ENCODE data around the gene ABCB8.

The ABCB8 gene

GRCh38 chr7:151076863-151077704 lies 48.8 kb downstream of the ABCB8 start:
- DNase-seq, result no peak

DNA sequence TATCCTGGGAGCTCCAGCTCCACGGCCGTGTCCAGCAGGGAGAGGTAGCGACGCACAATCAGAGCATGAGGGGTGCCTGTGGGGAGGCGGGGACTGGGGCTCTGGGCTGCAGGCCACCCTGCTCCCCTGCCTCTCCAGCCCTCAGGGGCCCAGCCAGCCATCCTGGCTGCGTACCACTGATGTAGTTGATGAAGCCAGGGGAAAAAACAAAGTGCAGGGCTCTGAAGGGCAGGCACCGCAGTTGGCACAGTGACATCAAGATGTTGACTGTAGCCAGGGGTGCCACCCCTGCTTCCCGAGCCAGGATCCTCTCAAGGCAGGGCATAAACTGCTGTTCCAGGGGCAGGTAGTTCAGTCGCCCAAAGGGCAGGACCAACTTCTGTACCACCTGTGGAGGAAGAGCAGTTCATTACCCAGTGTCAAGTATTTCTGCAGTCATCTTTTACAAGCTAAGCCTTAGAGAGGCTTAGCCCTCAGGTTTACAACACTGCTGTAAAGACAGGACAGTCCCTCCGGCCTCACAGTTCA lies 49.5 kb downstream of the ABCB8 start:
- DNase-seq, result no peak

DNA sequence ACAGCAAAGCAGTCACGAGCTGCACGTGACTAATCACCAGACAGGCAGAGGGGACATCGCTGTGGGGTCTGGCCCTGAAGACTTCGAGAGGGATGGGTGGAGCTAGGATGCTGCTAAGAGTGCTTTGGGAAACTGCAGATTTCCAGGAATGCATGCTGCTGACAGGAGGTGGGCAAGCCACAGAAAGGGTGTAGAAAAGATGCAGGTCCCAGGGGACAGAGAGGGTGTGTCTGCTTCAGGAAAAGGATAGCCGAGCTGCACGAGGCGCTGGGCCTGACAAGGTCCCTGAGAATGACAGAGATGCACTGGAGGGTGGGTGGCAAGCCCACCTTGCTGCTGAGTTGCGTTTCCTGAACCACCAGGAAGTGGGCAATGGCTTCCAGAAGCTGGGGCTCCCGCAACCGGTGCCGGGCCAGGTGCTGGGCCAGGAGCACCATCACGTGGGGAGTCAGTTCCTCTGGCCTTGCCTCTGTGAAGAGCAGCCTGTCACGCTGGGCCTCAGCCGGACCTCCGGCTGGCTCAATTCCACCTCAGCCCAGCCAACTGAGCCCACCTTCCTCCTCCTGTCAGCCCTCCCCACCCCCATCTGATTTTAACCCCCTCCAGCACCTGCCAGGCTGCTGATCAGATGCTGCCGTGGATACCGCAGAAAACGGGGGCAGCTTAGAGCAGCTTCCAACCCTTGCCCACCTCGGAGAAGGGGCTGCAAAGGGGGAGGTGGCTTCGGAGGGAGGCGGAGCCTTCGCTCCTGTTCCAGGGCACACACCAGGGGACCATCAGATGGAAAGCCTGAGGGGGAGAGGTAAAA lies 50.2 kb downstream of the ABCB8 start:
- DNase-seq, result no peak

- DNase-seq, result no peak
Measured at GRCh38 chr7:151079199-151079910, 51.1 kb downstream of the ABCB8 start.

- no peak for DNase-seq
Measured at GRCh38 chr7:151080067-151080521, 51.8 kb downstream of the ABCB8 start.

DNA sequence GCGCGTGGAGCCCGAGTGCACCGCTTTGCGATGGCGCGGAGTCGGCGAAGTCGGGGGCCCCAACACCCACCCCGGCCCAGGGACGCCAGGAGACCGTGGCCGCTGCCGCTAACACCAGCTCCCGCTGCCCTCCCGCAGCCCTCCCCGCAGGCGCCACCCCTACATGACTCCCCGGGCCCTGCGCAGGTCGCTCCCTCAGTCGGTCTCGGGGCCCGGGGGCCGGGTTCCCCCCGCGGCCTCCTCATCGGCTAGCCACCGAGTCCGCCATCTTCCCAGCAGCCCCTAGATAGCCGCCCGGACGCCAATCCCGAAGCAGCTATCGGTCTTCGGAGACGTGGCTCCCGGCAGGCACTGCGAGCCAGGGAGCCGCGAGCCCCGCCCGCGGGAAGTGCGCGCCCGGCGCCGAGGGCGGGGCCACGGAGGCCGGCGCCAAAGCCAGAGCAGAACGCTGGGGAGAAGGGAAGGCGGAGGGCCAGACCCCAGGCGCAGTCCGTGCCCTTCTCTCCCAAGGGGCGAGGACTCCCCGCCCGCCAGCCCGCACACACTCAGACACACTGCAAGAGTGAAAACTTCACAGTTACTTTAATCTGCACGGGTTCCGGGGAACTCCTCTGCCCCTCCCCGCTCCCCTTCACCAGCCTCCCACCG lies 52.4 kb downstream of the ABCB8 start, which contains the start of gene FASTK:
FASTK (minus strand) TSS at position 288 of the 648 bp plus-strand sequence; CDS start at position 245, 43 bp downstream.
- DNase-seq, result no peak

DNA sequence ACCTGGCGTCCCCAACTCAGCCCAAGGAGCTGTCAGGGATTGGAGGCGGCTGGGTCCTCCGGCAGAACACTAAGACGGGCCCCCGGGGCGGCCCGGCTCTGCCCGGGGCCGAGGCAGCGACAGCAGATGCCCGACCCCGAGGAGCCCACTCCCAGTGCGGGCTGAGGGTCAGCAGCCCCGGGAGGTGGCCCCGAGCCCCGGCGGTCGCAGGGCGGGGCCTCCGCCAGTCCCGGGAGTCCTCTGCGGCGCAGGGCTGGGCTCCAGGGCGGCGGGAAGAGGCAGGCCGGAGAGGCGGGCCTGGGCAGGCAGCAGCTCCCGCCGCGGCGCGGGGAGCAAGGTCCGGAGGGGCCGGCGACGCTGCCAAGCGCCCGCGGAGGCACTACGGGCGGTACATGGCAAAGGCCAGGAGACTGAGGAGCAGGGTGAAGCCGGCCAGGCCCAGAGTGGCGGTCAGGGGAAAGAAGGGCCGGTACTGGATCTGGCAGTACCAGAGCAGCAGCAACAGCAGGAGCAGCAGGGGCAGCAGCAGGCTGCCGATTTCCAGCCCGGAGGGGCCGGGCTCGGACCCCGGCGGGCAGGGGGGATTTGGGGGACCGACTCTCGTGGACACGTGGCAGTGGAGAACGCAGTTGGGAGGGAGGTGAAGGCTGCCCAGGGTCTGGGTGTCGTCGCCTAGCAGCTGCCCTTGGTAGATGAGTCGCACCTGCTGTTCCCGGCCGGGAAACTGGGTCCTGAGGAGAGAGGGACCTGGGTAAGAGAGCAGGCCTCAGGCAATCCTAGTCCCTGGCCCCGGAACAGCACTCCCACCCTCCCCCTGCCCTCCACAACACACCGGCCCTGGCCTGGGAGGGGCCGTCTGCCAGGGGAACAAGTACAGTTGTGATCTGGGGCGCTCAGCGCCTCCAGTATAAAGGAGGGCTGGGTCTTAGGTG lies 53.2 kb downstream of the ABCB8 start:
- no peak for DNase-seq

- DNase-seq, result no peak
Measured at GRCh38 chr7:151082141-151083070, 54.2 kb downstream of the ABCB8 start.

DNA sequence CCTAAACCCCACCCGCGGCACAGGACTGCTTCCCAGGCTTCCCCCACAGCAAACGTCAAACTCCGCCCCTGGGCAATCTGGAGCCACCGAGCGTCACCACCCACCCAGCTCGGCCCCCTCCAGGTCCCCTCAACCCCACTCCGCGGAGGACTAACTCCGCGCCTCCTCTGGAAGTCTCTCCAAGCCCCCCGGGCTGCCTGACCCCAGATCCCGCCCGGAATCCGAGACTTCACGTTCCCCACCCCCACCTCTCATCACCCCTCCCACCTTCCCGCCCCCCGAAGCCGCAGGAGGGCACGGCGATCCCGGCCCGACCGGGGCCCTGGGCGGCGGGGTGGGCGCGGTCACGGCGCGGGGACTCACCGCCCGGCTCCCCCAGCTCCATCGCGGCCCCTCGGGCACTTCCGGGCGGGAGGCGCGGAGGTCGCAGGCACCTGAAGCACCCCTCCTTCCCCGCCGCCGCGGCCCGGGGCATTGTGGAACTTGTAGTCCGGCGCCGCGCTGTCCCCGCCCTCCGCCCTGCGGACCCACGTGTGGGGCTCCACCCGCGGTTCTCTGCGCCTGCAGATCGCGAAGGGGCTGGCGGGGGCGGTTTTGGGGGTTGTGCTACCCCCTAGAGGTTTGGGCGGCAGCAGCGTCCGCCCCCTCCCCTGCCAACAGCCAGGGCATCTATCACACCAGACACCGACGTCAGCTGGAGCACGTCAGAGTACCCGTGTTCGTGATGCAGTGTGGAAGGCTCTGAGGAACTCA lies 55.0 kb downstream of the ABCB8 start, which contains the start of gene TMUB1:
TMUB1 (minus strand) TSS at position 423 of the 753 bp plus-strand sequence. CDS start 930 bp downstream, outside the sequence.
- no peak for DNase-seq

- DNase-seq, result no peak
Measured at GRCh38 chr7:151083824-151084160, 55.5 kb downstream of the ABCB8 start.

- no peak for DNase-seq
Measured at GRCh38 chr7:151085329-151085690, 57.1 kb downstream of the ABCB8 start.

GRCh38 chr7:151085691-151086620 lies 57.7 kb downstream of the ABCB8 start, which contains the start of gene AGAP3:
TSS of gene AGAP3 (plus strand) at chr7:151086475. CDS start at chr7:151086742, 267 bp downstream.
- no peak for DNase-seq

DNA sequence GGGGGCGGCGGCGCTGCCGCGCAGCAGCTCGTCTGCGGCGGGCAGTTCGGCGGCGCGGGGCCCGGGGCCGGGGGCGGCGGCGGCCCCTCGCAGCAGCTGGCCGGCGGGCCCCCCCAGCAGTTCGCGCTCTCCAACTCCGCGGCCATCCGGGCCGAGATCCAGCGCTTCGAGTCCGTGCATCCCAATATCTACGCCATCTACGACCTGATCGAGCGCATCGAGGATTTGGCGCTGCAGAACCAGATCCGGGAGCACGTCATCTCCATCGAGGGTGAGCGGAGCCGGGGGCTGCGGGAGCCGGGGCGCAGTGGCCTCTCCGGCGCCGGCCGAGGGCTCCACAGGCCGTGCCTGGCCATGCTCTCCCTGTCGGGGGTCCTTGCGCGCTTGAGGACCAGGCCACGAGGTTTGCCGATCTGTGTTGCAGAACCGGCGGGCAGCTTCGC lies 58.6 kb downstream of the ABCB8 start:
- DNase-seq, result no peak

DNA sequence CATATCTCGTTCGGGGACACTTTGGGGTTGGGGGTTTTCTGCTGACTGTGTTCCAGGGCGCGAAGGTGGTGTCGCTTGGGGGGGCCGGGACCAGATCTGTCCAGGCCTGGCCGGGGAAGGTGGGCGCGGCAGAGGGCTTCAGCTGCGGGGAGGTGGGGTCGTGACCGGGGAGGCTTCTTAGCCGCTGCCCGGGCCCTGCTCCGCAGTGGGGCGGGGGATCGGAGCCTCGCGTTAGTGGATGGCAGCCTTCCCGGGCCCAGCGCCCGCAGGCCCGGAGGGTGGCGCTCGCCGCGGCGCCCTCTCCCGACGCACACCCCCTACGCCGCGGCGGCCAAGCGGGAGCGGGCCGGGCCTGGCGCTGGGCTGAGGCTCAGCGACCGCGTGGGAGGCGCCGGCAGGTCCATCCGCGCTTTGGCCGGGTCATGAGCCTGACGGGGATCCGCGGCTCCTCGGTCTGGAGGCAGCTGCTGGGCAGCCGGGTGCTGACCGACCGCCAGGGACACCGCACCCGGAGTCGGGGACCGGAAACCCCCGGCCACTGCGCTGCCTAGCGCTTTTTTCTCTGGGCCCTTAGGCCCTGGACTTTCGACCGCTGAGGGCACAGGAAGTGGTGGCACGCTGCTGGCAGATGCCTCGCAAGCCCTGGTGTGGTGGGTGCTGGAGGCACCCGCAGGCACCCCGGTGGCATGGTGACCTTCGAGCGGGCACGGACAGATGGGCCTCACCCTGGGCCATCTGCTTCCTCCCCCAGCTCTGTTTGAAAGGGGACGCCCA lies 59.2 kb downstream of the ABCB8 start:
- DNase-seq, result no peak

GRCh38 chr7:151088019-151088855 lies 60.0 kb downstream of the ABCB8 start:
- no peak for DNase-seq

Data from KG1 (cell line).